GM12801 (cell line): Measurements from ENCODE around the gene HSPB9.

ENCODE experiments used
- TF ChIP-seq, protein P1 (sequence below): IDR thresholded peaks from one replicate; pipeline ENCODE4 v1.5.1; 2011; ENCODE audit warnings: control low read depth; ENCODE audit not compliant: insufficient read length; ENCODE audit errors: extremely low read depth

HSPB9 gene, protein sequence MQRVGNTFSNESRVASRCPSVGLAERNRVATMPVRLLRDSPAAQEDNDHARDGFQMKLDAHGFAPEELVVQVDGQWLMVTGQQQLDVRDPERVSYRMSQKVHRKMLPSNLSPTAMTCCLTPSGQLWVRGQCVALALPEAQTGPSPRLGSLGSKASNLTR

DNA sequence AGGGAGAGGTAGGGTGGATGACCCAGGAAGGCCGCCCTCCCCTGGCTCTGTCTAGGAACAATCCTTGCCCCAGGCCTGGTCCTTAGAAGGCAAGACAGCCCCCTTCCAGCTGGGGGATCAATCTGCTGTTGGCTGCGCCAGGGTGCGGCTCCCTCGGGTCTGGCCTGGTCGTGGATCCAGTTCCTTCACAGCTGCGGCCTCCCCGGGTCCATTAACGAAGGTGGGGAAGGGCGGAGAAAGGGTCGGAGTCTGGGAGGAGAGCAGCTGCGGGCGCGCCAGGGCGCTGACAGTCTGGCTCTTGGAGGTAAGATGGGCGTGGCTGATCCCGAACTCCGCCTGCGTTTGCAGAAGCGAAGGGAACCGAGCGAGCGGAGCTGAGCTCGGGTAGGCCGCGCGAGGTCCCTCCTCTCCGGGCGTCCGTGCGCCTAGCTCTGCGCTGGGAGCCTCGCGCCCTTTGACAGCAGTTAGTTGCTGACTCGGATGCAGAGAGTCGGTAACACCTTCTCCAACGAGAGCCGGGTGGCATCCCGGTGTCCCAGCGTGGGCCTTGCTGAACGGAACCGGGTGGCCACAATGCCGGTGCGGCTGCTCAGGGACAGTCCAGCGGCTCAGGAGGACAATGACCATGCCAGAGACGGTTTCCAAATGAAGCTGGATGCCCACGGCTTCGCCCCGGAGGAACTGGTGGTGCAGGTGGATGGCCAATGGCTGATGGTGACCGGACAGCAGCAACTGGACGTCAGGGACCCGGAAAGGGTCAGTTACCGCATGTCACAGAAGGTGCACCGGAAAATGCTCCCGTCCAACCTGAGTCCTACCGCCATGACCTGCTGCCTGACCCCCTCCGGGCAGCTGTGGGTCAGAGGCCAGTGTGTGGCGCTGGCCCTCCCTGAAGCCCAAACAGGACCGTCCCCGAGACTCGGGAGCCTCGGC lies at the start of gene HSPB9:
Gene HSPB9, plus strand, starts transcription at position 434 of the 933 bp plus-strand sequence. Its CDS starts 47 bp downstream, at position 481.
- TF ChIP-seq, protein P1, sequence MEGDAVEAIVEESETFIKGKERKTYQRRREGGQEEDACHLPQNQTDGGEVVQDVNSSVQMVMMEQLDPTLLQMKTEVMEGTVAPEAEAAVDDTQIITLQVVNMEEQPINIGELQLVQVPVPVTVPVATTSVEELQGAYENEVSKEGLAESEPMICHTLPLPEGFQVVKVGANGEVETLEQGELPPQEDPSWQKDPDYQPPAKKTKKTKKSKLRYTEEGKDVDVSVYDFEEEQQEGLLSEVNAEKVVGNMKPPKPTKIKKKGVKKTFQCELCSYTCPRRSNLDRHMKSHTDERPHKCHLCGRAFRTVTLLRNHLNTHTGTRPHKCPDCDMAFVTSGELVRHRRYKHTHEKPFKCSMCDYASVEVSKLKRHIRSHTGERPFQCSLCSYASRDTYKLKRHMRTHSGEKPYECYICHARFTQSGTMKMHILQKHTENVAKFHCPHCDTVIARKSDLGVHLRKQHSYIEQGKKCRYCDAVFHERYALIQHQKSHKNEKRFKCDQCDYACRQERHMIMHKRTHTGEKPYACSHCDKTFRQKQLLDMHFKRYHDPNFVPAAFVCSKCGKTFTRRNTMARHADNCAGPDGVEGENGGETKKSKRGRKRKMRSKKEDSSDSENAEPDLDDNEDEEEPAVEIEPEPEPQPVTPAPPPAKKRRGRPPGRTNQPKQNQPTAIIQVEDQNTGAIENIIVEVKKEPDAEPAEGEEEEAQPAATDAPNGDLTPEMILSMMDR, result no peak

DNA sequence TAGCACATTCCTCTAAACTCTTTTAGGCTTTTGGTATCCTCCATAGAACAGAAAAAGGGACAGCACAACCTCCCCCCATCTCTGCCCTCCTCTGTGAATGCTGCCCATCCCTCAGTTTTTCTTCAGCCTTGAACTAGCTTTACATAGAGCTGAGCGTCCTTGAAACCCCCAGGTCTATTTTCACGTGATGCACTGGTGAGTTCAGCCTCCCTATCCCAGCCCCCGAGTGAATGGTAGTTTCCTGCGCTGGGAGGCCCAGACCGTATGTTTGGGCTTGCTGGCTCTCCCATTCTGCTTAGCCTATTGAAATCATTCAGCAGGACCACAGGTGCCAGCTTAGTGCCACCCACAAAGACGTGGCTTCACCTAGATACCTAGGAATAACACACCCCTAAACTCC lies 46.8 kb upstream of the HSPB9 start:
- TF ChIP-seq, protein P1, result no peak

DNA sequence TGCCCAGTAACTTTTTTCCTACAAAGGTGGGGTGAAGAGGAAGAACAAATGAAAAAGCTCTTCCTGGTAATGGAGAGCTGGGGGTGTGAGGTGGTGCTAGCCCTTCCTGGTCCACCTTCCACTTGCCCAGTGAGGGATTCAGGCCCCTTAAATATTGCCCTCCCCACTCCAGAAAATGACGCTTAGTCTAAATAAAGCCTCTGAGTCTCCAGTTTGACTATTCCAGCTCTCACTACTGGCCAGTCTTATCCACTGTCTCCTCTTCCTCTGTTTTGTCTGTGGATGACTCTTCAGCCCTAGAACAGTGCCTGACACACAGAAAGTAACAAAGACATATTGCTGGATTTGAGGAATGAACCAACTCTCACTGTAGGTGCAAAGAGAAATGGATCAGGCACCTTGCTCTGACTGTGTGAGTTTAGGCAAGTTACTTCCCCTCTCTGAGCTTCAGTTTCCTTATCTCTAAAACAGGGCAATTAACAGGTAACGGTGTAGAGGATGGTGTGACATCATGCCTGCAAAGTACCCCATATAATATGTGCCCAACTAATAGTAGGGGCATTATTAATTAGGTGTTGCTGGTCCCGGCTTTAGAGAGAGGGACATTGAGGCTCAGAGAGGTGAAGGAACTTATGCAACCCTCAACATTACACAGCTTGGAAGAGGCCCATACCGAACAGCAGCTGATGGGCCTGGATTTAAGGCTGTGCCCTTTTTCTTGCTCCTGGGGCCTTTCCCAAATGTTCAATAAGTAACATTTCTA lies 45.6 kb upstream of the HSPB9 start:
- TF ChIP-seq, protein P1, result no peak

DNA sequence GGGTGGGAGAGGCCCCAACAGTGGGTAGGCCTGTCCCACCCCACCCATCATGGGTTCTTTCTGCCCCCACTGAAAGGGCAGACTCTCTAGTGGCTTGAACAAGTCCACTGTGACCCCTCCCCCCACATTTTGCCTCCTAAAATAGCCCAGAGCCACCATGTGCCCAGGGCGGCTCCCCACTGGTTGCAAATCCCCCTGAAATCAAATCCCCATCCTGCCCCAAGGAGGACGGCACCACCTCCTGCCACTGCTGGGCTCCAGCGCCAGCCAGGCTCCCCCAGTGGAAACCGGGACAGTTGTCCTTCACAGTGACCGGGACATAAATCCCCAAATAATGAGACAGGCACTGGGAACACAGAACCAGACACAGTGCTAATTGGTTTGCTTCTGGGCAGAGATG lies 44.8 kb upstream of the HSPB9 start:
- TF ChIP-seq, protein P1, result no peak

DNA sequence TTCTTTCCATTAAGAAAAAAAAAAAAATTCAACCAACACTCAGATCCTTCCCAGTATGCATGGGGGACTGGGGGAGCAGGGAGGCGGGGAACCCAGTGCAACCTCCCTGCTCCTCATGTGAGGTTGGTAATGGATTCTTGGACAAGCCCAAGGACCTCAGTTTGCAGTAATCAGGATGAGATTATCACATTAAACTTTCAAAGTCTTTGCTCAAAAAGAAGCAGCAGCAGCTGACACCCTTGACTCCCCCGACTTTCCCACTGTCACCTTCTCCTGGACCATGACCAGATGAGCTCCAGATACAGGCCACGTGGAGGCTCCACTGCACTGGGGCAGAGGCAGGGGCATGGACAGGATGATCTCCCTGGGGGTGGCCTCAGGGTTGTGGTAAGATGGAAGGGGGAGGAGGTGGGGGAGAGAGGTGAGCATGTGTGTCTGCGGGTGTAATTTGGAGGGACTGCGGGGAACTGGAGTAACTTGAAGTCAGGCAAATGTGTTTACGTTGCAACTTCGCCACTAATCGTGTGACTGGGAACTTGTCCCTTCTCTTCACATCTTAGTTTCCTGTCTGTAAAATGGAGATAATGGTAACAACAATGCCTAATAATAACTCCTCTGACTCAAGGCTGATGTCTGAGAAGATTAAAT lies 44.1 kb upstream of the HSPB9 start:
- TF ChIP-seq, protein P1, result no peak

DNA sequence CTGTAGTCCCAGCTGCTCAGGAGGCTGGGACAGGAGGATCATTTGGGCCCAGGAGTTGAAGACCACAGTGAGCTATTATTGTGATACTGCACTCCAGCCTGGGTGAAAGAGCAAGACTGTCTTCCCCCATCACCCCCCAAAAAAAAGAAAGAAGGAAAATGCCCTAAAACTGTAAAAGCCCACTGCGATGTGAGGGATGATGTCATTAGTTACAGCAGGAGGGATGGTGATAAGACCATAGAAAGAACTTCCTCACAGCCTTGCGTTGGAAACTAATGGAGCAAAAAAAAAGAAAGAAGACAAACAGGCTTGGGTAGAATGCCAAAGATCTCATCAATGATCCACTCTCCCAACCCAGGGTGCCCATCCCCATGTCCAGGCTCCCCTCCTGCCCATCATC lies 43.1 kb upstream of the HSPB9 start:
- TF ChIP-seq, protein P1, result no peak

DNA sequence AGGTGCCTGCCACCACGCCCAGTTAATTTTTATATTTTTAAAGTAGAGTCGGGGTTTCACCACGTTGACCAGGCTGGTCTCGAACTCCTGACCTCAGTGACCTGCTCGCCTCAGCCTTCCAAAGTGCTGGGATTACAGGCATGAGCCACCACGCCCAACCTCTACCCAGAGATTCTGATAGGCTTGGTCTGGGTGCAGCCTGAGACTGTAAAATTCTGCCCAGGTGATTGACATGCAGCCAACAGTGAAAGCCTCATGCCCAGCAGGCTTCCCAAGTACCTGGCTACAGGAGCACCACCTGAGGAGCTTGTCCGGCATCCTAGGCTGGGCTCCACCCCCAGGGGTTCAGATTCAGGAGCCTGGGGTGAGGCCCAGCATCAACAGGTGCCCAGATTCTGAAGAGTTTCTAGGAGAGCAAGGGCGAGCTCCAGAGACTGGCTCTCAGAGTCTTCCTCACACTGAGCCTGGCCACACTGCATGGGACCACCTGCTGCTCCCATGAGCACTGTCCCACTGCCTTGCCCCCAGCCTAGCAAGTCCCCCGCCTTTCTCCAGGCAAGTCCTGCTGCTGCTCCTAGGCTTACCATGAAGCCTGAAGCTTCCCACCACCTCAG lies 41.0 kb upstream of the HSPB9 start:
- TF ChIP-seq, protein P1, result no peak
